GM12801 (cell line): Measurements from ENCODE around the gene CAST.

Experiments used
- CTCF ChIP-seq: IDR thresholded peaks from one replicate; pipeline ENCODE4 v1.5.1; 2011; ENCODE audit warnings: control low read depth; ENCODE audit not compliant: insufficient read length; ENCODE audit errors: extremely low read depth

CAST gene

GRCh38 chr5:96796434-96796833 is 134.3 kb downstream of the CAST start:
- TF ChIP-seq CTCF = no peak

- TF ChIP-seq CTCF = no peak
Observed at GRCh38 chr5:96807075-96807654, 145.0 kb downstream of the CAST start.

- no peak for TF ChIP-seq CTCF
Observed at GRCh38 chr5:96808541-96808828, 146.3 kb downstream of the CAST start.

- TF ChIP-seq CTCF = no peak
Observed at GRCh38 chr5:96808868-96809558, 146.8 kb downstream of the CAST start.

GRCh38 chr5:96809921-96810320 is 147.7 kb downstream of the CAST start:
- no peak for TF ChIP-seq CTCF

GRCh38 chr5:96812851-96813250 is 150.7 kb downstream of the CAST start:
- TF ChIP-seq CTCF = no peak

GRCh38 chr5:96814041-96814440 is 151.9 kb downstream of the CAST start:
- no peak for TF ChIP-seq CTCF
